Activated naive CD4-positive, alpha-beta T cell treated with anti-CD3 and anti-CD28 coated beads for 36 hours (primary cell): Measurements from ENCODE around the gene EIF5A. TPM values are rescaled to one million over a fixed set of nuclear protein-coding genes. Genes with fewer than 3 reads are reported as not detected.

Source experiments
- CTCF ChIA-PET: fragments of 350-600 bp; sonication (Branson Sonifier 250); formaldehyde crosslinking; loops from one replicate; lab custom pipeline; 2021; ENCODE audit warnings: antibody characterized with exemption; lab: Charles Lee
- DNase-seq: peaks from one replicate; pipeline ENCODE4 v3.0.0-alpha.2; 2020
- H3K27ac Mint-ChIP-seq: one replicate; pipeline ENCODE4 v1.8.0; 2021; ENCODE audit warnings: mild to moderate bottlenecking, mixed read lengths
- H3K27me3 Mint-ChIP-seq: one replicate; pipeline ENCODE4 v1.8.0; 2021; ENCODE audit warnings: low read depth, mixed read lengths
- H3K36me3 Mint-ChIP-seq: one replicate; pipeline ENCODE4 v1.8.0; 2021; ENCODE audit warnings: low read depth, mixed read lengths
- H3K4me1 Mint-ChIP-seq: one replicate; pipeline ENCODE4 v1.8.0; 2021; ENCODE audit warnings: low read depth, mixed read lengths
- H3K4me3 Mint-ChIP-seq: one replicate; pipeline ENCODE4 v1.8.0; 2021; ENCODE audit warnings: mild to moderate bottlenecking, moderate library complexity, mixed read lengths
- H3K9me3 Mint-ChIP-seq: one replicate; pipeline ENCODE4 v1.8.0; 2021; ENCODE audit warnings: mixed read lengths
- intact Hi-C: fragments of 100-400 bp; cut with micrococcal nuclease; formaldehyde crosslinking; loops from one replicate; pipeline ENCODE4 v1.15.1; 2023
- total RNA-seq, 2 experiments: library from RNA; stranded (reverse); gene quantifications; one replicate each; pipeline ENCODE4 v1.2.3, GENCODE V29; 2021

EIF5A gene
- total RNA-seq = 100 to 1,000 TPM; 757 to 792 TPM

- peak; percentile 100 for DNase-seq
- Mint-ChIP-seq H3K36me3 (peaks cover 39% of the 10 kb centered on the region), H3K27ac (peak within 1 kb of the TSS; percentile 96), H3K27me3 (no peaks in the 10 kb centered on the region), H3K4me1 (peaks cover 35% of the 10 kb centered on the region), H3K4me3 (peak within 1 kb of the TSS; percentile 86), H3K9me3 (no peaks in the 10 kb centered on the region)
- CTCF ChIA-PET = interaction anchor here (2.5 kb wide), 1 partner anchor 11 kb away, joined by 13 read pairs; no protein-coding TSS in a partner anchor
- intact Hi-C loops = loop anchor here (1.0 to 5.0 kb wide), 17 partner anchors 8 to 580 kb away; partner anchors contain the start of genes ACAP1, CYB5D1, DVL2 and ELP5
Observed at GRCh38 chr17:7306911-7307685, at the start of gene EIF5A. Gene EIF5A, plus strand, starts transcription at chr17:7307628. Its CDS starts 2,008 bp downstream, at chr17:7309636.

GRCh38 chr17:7258731-7259554 lies 48.5 kb upstream of the EIF5A start:
- peaks cover 28% of the 10 kb centered on the region for H3K36me3 Mint-ChIP-seq
- no peak overlapping the region for H3K4me3 Mint-ChIP-seq
- H3K27me3 Mint-ChIP-seq = peaks cover 19% of the 10 kb centered on the region
- H3K9me3 Mint-ChIP-seq = no peaks in the 10 kb centered on the region
- peak overlapping the region; percentile 8 for H3K27ac Mint-ChIP-seq
- no peak for DNase-seq
- intact Hi-C loops = no loop called here
- H3K4me1 Mint-ChIP-seq = peaks cover 26% of the 10 kb centered on the region
- CTCF ChIA-PET = interaction anchor here (0.7 kb wide), 1 partner anchor 38 kb away, joined by 4 read pairs; no protein-coding TSS in a partner anchor

- Mint-ChIP-seq H3K27ac (peak overlapping the region; percentile 8), H3K36me3 (peaks cover 24% of the 10 kb centered on the region), H3K27me3 (peaks cover 21% of the 10 kb centered on the region), H3K9me3 (no peaks in the 10 kb centered on the region), H3K4me1 (peaks cover 25% of the 10 kb centered on the region), H3K4me3 (no peak overlapping the region)
- intact Hi-C loops = no loop called here
- DNase-seq = no peak
- CTCF ChIA-PET = interaction anchor here (0.7 kb wide), 1 partner anchor 38 kb away, joined by 4 read pairs; no protein-coding TSS in a partner anchor
Observed at GRCh38 chr17:7259555-7259889, 47.9 kb upstream of the EIF5A start.

- intact Hi-C loops = no loop called here
- CTCF ChIA-PET = interaction anchor here (0.7 kb wide), 1 partner anchor 37 kb away, joined by 4 read pairs; no protein-coding TSS in a partner anchor
- no peak overlapping the region for H3K4me3 Mint-ChIP-seq
- H3K9me3 Mint-ChIP-seq = no peaks in the 10 kb centered on the region
- peaks cover 21% of the 10 kb centered on the region for H3K27me3 Mint-ChIP-seq
- peaks cover 20% of the 10 kb centered on the region for H3K36me3 Mint-ChIP-seq
- no peak for DNase-seq
- no peak overlapping the region for H3K27ac Mint-ChIP-seq
- H3K4me1 Mint-ChIP-seq = peaks cover 25% of the 10 kb centered on the region
Observed at GRCh38 chr17:7260151-7260550, 47.3 kb upstream of the EIF5A start.

- Mint-ChIP-seq H3K27me3 (peaks cover 21% of the 10 kb centered on the region), H3K36me3 (peaks cover 18% of the 10 kb centered on the region), H3K4me1 (peaks cover 25% of the 10 kb centered on the region), H3K27ac (no peak overlapping the region), H3K4me3 (peak overlapping the region; percentile 45), H3K9me3 (no peaks in the 10 kb centered on the region)
- CTCF ChIA-PET = no interaction called here
- no peak for DNase-seq
- intact Hi-C loops = no loop called here
Observed at GRCh38 chr17:7260651-7261378, 46.6 kb upstream of the EIF5A start.

GRCh38 chr17:7261379-7262191 lies 45.8 kb upstream of the EIF5A start:
- CTCF ChIA-PET = no interaction called here

GRCh38 chr17:7262192-7262934 lies 45.1 kb upstream of the EIF5A start, which contains the start of gene CLDN7:
Gene CLDN7, minus strand, starts transcription at chr17:7262478. Its CDS starts 435 bp downstream, at chr17:7262043.
- Mint-ChIP-seq H3K4me1 (peaks cover 25% of the 10 kb centered on the region), H3K27me3 (peaks cover 21% of the 10 kb centered on the region), H3K9me3 (no peaks in the 10 kb centered on the region), H3K27ac (no peak within 1 kb of the TSS), H3K4me3 (peak within 1 kb of the TSS; percentile 56), H3K36me3 (peaks cover 8% of the 10 kb centered on the region)
- intact Hi-C loops = no loop called here
- no peak for DNase-seq
- CTCF ChIA-PET = no interaction called here

More at GRCh38 chr17:7261379-7262191, 45.8 kb upstream of the EIF5A start:
- peak overlapping the region; percentile 56 for H3K4me3 Mint-ChIP-seq
- no peak overlapping the region for H3K27ac Mint-ChIP-seq
- peaks cover 21% of the 10 kb centered on the region for H3K27me3 Mint-ChIP-seq
- intact Hi-C loops = no loop called here
- no peaks in the 10 kb centered on the region for H3K9me3 Mint-ChIP-seq
- H3K36me3 Mint-ChIP-seq = peaks cover 13% of the 10 kb centered on the region
- H3K4me1 Mint-ChIP-seq = peaks cover 25% of the 10 kb centered on the region
- DNase-seq = peak; percentile 27

GRCh38 chr17:7262935-7263800 lies 44.3 kb upstream of the EIF5A start:
- CTCF ChIA-PET = interaction anchor here (0.6 to 0.9 kb wide), 2 partner anchors 8 to 17 kb away, joined by 3 to 5 read pairs; no protein-coding TSS in a partner anchor
- peaks cover 21% of the 10 kb centered on the region for H3K27me3 Mint-ChIP-seq
- peak overlapping the region; percentile 55 for H3K4me3 Mint-ChIP-seq
- intact Hi-C loops = no loop called here
- H3K27ac Mint-ChIP-seq = no peak overlapping the region
- peak; percentile 37 for DNase-seq
- H3K36me3 Mint-ChIP-seq = peaks cover 6% of the 10 kb centered on the region
- H3K9me3 Mint-ChIP-seq = no peaks in the 10 kb centered on the region
- peaks cover 25% of the 10 kb centered on the region for H3K4me1 Mint-ChIP-seq

- H3K27me3 Mint-ChIP-seq = peaks cover 21% of the 10 kb centered on the region
- CTCF ChIA-PET = interaction anchor here (0.6 to 0.9 kb wide), 2 partner anchors 9 to 16 kb away, joined by 3 to 5 read pairs; no protein-coding TSS in a partner anchor
- no peak for DNase-seq
- no peak overlapping the region for H3K4me3 Mint-ChIP-seq
- no peak overlapping the region for H3K27ac Mint-ChIP-seq
- intact Hi-C loops = no loop called here
- H3K4me1 Mint-ChIP-seq = peaks cover 25% of the 10 kb centered on the region
- H3K36me3 Mint-ChIP-seq = peaks cover 6% of the 10 kb centered on the region
- H3K9me3 Mint-ChIP-seq = no peaks in the 10 kb centered on the region
Observed at GRCh38 chr17:7263801-7264078, 43.7 kb upstream of the EIF5A start.

- DNase-seq = no peak
- no peak overlapping the region for H3K27ac Mint-ChIP-seq
- intact Hi-C loops = no loop called here
- H3K4me3 Mint-ChIP-seq = no peak overlapping the region
- CTCF ChIA-PET = interaction anchor here (0.7 to 2.1 kb wide), 5 partner anchors 14 to 50 kb away, joined by 3 to 9 read pairs (median 3); partner anchors contain the start of gene SLC2A4
- H3K36me3 Mint-ChIP-seq = no peaks in the 10 kb centered on the region
- H3K9me3 Mint-ChIP-seq = no peaks in the 10 kb centered on the region
- H3K27me3 Mint-ChIP-seq = peaks cover 20% of the 10 kb centered on the region
- peaks cover 19% of the 10 kb centered on the region for H3K4me1 Mint-ChIP-seq
Observed at GRCh38 chr17:7266784-7267183, 40.6 kb upstream of the EIF5A start.
